ENCODE data around the gene UBL5.

The UBL5 gene

GRCh38 chr19:9854282-9854846, 26.6 kb downstream of the UBL5 start:
- no peak for DNase-seq (ENCODE audit: low read depth)

DNA sequence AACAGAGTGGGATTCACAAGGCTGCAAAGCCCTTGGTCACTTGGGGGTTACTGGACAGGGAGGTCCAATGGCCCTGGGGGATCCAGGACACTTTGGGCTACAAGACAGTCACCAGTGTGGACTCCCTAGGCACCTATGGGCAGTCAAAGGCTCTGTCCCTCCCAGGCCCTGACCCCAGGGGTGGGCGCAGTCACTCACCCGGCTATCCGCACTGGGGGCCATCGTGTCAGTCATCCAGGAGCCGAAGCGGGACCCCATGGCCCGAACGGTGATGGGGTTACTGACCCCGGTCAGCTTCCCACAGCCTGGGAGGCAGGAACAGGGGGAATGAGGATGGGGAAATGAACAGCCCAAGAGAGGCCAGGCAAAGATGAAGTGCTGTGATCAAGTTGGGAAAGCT, 28.9 kb downstream of the UBL5 start:
- no peak for DNase-seq (ENCODE audit: low read depth)

DNA sequence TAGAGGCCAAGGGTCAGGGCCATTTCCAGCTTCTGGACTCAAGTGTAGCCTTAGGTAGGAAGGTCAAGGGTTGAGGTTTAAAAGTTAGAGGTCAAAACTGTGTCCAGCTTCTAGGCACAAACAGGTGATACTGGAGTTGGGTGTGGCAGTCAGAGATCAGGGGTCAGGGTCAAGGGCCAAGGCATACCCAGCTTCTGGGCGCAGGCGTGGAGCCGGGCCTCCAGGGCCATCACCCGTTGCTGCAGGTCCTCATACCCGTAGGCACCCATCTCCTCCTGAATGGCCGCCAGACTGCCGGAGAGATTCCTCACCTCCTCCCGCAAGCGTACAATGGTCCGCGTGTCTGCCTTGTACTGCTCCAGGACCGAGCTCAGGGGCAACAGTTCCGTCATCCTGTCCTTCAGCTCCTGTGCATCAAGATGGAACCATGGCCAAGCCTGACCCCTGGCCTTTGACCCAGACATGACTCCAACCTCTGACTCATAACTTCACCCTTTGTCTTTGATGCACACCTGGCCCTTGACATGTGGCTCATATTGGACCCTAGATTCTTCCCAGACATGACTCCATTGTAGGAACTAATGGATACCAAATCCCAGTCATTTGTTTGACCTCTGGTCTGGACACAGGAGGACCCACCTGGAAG, 29.5 kb downstream of the UBL5 start:
- no peak for DNase-seq (ENCODE audit: low read depth)

GRCh38 chr19:9857920-9858746, 30.4 kb downstream of the UBL5 start:
- DNase-seq (ENCODE audit: low read depth) = no peak

GRCh38 chr19:9858766-9859165, 31.0 kb downstream of the UBL5 start:
- no peak for DNase-seq (ENCODE audit: low read depth)

- no peak for DNase-seq (ENCODE audit: low read depth)
Observed at GRCh38 chr19:9860407-9860806, 32.7 kb downstream of the UBL5 start.

DNA sequence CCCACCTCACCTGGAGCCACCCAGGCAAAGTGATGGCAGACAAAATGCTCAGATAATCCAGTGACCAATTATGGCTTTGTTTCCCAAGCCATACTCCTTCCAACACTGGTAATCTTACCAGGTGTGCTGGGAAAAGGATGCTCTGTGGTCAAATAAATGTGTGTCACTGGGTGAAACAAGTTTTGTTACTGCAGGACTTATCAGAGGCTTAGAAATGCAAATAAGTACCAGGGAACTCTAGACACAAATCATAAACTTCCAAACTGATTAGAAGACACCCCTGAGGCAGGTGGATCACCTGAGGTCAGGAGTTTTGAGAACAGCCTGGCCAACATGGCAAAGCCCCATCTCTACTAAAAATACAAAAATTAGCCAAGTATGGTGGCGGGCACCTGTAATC, 33.8 kb downstream of the UBL5 start:
- no peak for DNase-seq (ENCODE audit: low read depth)

GRCh38 chr19:9862938-9863337, 35.2 kb downstream of the UBL5 start:
- DNase-seq (ENCODE audit: low read depth) = no peak

DNA sequence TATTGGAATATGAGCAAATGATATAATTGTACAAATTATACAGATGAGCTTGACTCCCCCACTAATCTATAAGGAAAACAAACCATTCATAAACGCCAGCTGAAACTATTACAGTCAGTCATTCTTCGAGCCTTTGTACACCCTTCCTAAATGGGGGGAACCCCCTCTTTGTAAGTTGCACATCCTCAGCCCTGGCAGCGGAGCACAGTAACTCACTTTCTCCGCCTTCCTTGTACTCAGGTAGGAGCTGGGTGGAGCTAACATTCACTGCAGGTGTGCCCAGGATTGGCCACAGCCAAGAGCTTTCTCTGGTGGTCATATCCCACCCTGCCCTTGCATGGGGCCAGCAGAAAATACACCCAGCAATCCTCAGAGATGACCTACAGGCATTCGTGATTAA, 36.0 kb downstream of the UBL5 start:
- no peak for DNase-seq (ENCODE audit: low read depth)

DNA sequence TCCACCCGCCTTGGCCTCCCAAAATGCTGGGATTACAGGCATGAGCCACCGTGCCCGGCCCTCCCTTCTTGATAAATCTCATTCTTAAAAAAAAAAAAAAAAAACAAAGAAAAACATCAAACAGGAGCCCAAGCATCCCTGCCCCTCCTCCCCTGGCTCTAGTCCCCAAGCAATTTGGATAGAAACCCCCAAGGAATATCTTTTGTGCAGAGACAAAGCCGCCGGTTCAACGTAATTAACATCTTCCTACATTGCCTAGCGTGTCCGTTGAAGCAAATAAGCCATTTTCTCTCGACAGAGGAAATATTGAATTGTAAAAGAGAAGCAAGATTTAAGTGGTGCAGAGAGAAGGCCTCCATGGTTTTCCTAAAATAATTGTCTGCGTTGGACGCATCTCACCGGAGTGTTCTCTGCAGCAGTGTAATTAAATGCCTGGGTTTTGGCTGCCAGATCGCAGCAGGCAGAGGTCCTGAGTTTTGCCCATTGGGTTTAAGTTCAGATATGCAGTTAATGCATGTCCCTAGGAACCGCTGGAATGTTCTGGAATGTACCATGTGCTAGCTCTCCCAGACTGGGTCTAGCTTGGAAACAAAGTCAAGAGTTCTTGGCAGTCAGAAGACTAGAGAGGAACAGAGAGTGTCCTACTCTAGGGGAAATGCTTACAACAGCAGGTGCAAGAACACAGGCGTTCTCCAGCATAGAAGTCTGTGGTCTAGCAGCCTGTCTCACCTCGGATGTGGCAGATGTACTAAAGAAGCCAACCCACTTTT, 38.2 kb downstream of the UBL5 start:
- no peak for DNase-seq (ENCODE audit: low read depth)

DNA sequence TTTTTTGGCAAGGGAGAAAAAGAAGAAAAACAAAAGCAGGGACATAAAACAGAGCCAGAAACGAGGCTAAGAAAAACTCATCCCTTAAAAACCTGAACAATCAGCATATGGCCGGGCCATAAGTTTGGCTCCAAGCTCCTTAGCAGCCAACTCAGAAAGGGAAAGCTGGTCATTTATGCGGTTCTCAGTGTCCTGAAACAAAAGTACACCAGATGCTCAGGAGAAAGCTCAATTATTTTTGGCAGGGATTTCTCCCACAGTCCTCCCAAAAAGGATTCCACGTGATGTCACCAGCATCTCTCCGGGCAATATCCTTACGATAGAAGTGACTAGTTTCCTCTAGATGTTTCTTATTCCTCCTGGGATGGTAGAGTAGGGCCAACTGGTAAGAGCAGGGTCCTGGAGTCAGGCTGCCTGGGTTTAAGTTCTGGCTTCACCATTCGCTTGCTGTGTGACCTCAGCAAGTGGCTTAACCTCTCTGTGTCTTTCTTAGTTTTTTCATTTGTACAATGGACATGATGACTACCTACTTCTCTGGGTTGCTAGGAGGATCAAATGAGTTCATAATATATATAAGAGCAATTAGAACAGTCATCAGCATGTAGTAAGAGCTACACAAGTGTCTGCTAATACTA, 41.4 kb downstream of the UBL5 start:
- DNase-seq (ENCODE audit: low read depth) = no peak

GRCh38 chr19:9871626-9872338, 44.1 kb downstream of the UBL5 start:
- DNase-seq (ENCODE audit: low read depth) = no peak

- no peak for DNase-seq (ENCODE audit: low read depth)
Observed at GRCh38 chr19:9872618-9873242, 45.0 kb downstream of the UBL5 start.

DNA sequence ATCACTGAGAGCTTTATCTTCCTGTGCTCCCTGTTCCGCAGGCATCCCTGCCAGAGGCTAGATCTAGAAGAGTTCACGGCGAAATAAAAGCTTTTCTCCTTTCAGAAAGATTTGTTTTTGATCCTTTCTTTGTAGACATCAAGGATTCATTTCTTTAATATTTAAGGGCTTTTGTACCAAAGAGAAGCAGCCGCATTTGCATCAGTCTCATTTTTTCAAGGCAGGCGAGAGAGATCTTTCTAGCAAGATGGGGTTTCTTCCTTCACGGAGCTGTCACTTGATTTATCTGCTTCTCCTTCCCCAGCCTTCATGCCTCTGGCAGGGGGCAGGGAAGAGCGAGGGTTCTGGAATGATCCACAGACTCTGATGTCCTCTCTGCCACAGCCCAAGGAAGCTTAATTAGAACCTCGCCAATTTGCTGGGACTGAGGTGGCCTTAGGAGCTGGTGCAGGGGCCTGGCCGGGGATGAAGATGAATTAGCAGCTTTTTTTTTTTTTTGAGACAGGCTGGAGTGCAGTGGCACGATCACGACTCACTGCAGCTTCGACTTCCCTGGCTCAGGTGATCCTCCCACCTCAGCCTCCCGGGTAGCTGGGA, 47.4 kb downstream of the UBL5 start:
- DNase-seq (ENCODE audit: low read depth) = no peak

- no peak for DNase-seq (ENCODE audit: low read depth)
Observed at GRCh38 chr19:9875796-9876195, 48.1 kb downstream of the UBL5 start.

DNA sequence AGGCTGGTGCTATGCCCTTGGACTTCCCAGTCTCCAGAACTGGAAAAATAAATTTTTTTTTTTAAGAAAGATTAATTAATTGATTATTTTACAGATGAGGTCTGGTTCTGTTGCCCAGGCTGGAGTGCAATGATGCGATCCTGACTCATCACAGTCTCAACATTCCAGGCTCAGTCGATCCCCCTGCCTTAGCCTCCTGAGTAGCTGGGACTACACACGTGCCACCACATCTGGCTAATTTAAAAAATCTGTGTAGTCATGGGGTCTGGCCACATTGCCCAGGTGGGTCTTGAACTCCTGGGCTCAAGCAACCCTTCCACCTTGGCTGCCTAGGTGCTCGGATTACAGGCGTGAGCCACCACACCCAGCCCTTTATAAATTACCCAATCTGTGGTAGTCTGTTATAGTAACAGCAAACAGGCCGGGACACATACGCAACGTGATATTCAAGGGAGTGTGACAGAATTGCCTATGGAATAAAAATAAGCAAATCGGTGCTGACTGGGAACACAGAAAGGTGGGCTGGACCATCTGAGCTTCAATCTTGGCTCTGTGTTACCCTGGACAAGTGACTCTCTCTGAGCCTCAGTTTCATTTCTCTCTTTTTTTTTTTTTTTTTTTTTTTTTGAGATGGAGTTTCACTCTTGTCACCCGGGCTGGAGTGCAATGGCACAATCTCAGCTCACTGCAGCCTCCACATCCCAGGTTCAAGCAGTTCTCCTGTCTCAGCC, 50.2 kb downstream of the UBL5 start:
- DNase-seq (ENCODE audit: low read depth) = no peak

- DNase-seq (ENCODE audit: low read depth) = no peak
Observed at GRCh38 chr19:9878511-9879196, 50.9 kb downstream of the UBL5 start.

Measured in stimulated activated CD8-positive, alpha-beta memory T cell treated with anti-CD3 and anti-CD28 coated beads, Interleukin-12 subunit alpha, Interleukin-12 subunit beta, amount 100 ng/mL, for 4 hours (primary cell).